K562 (cell line): ENCODE measurements around the gene KLK7. TPM values are rescaled to one million over a fixed set of nuclear protein-coding genes. Genes with fewer than 3 reads are reported as not detected.

Experiments
- ADNP ChIP-seq: fragments of 200-800 bp; sonication (Bioruptor generic); IDR thresholded peaks from 2 replicates; pipeline ENCODE4 v1.6.1; 2016; ENCODE audit warnings: missing genetic modification characterization, missing compliant biosample characterization
- JUN ChIP-seq, 2 experiments: sonication (generic) in 1 of 2; formaldehyde crosslinking in 1 of 2; IDR thresholded peaks; 2 replicates each; pipeline versions ENCODE4 v1.6.1 to v1.8.0; 2012 to 2022; ENCODE audit warnings: borderline replicate concordance in 2 of 2, mild to moderate bottlenecking in 2 of 2, improper control_type of control experiment in 1 of 2, low read depth in 1 of 2, low read length in 1 of 2, missing genetic modification reagents in 1 of 2
- JUND ChIP-seq, 2 experiments: IDR thresholded peaks; 2 replicates in 1 of 2; 3 replicates in 1 of 2; pipeline ENCODE4 v1.6.1; 2011; ENCODE audit warnings: borderline replicate concordance in 2 of 2, low read depth in 2 of 2, low read length in 2 of 2, improper control_type of control experiment in 1 of 2, missing biosample characterization in 1 of 2, missing genetic modification characterization in 1 of 2, missing genetic modification reagents in 1 of 2
- MAFG ChIP-seq: fragments of 450-650 bp; conservative IDR thresholded peaks from 2 replicates; pipeline ENCODE4 v1.6.1; 2016; ENCODE audit warnings: missing genetic modification characterization, missing compliant biosample characterization
- NFIC ChIP-seq: fragments of 450-650 bp; IDR thresholded peaks from 2 replicates; pipeline ENCODE4 v1.6.1; 2017; ENCODE audit warnings: mild to moderate bottlenecking, inconsistent platforms
- TOE1 ChIP-seq, 2 experiments: fragments of 450-650 bp in 1 of 2; sonication (generic) in 1 of 2; formaldehyde crosslinking in 1 of 2; IDR thresholded peaks; 2 replicates each; pipeline versions ENCODE4 v1.7.1 to v1.8.0; 2016 to 2022; ENCODE audit warnings: borderline replicate concordance in 2 of 2, mild to moderate bottlenecking in 2 of 2, antibody characterized with exemption in 1 of 2, inconsistent platforms in 1 of 2, low read depth in 1 of 2, missing genetic modification reagents in 1 of 2, moderate library complexity in 1 of 2
- XRCC5 ChIP-seq: fragments of 200-400 bp; formaldehyde crosslinking; IDR thresholded peaks from 2 replicates; pipeline ENCODE4 v1.6.1; 2017; ENCODE audit warnings: low read depth, mild to moderate bottlenecking, low read length
- ZNF184 ChIP-seq: sonication (generic); formaldehyde crosslinking; IDR thresholded peaks from 2 replicates; pipeline ENCODE4 v1.5.0; 2020; ENCODE audit warnings: missing genetic modification reagents
- ZNF277 ChIP-seq: fragments of 250-450 bp; sonication (Bioruptor Pico); IDR thresholded peaks from 2 replicates; pipeline ENCODE4 v1.8.0; 2022; ENCODE audit warnings: inconsistent platforms, mild to moderate bottlenecking, moderate library complexity, borderline replicate concordance
- ZNF354B ChIP-seq: fragments of 250-450 bp; sonication (Bioruptor Pico); IDR thresholded peaks from 2 replicates; pipeline ENCODE4 v1.4.0; 2020
- ZNF445 ChIP-seq: fragments of 250-450 bp; sonication (Bioruptor Pico); IDR thresholded peaks from 2 replicates; pipeline ENCODE4 v1.4.0; 2020; ENCODE audit warnings: low read depth, mild to moderate bottlenecking, moderate library complexity
- polyA plus RNA-seq, 8 experiments: library from polyadenylated mRNA; depleted of rRNA in 4 of 8; stranded (reverse) in 5 of 8; unstranded in 3 of 8; fragments of >200 nt; fragmentation: Nextera tagmentation in 2 of 8; fragmentation: Illumina TruSeq in 1 of 8; extraction: Ambion mirVana in 2 of 8; extraction: Trizol in 1 of 8; gene quantifications; 2 replicates each; pipeline versions ENCODE4 v1.2.1 to v1.2.3, GENCODE V29; 2011 to 2014; ENCODE audit warnings: inconsistent platforms in 1 of 8, missing spikeins in 1 of 8
- total RNA-seq, 7 experiments: library from RNA; depleted of rRNA in 6 of 7; stranded (reverse); fragments of >200 nt in 6 of 7; fragmentation: Illumina TruSeq in 2 of 7; extraction: Trizol in 2 of 7; gene quantifications; 2 replicates each; pipeline versions ENCODE4 v1.2.1 to v1.2.3, GENCODE V29; 2011 to 2021; ENCODE audit warnings: low replicate concordance in 1 of 7
- TF ChIP-seq, protein P1 (sequence below): fragments of 450-650 bp; formaldehyde crosslinking; IDR thresholded peaks from 2 replicates; pipeline ENCODE4 v1.4.0; 2022; ENCODE audit warnings: missing genetic modification characterization
- TF ChIP-seq, protein P2 (sequence below): fragments of 450-650 bp; IDR thresholded peaks from 2 replicates; pipeline ENCODE4 v1.6.1; 2016
- TF ChIP-seq, protein P3 (sequence below): fragments of 450-650 bp; IDR thresholded peaks from 2 replicates; pipeline ENCODE4 v1.6.1; 2018; ENCODE audit not compliant: partially characterized antibody
- TF ChIP-seq, protein P4 (sequence below): fragments of 250-450 bp; sonication (Bioruptor Pico); IDR thresholded peaks from 2 replicates; pipeline ENCODE4 v1.5.0; 2022; ENCODE audit warnings: mild to moderate bottlenecking

KLK7 gene
- total and polyA plus RNA-seq, 9 of the 15 experiments (the other 6 are each of a cell fraction or from before 2014, with no cell fraction given): 0.03 TPM; not detected in 8

DNA sequence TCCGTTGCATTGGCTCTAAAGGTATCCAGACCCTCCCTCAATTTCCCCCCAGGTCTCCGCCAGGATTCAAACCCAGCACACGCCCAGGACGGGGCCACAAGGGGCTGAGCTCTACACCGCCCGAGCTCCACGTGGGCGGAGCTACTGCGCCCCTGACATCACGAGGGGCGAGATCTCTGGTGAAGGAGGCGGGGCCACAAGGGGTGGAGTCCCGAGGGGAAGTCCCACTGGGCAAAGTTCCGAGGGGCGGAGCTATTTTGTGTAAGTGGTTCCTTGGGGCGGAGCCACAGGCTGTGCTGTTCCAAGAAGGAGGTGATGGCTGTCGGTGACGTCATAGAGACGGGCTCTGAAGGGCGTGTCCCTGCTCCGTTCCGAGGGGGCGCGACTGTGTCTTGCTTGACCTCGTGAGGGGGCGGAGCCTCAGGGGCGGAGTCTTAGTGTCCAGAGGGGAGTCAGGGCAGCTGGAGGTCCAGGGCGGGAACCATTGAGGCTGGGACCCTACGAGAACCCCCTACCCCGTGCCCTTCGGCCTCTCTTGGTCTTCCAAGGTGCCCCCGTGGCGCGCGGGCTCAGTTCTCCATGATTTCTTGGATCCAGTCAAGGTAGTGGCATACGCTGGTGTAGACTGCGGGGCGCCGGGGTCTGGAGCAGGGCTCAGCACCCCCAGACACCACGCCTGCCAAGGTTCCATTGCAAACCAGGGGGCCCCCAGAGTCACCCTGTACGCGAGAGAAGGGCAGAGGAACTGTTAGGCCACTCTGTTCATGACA lies 19.0 kb upstream of the KLK7 start (continued):
- TF ChIP-seq XRCC5: peak; percentile 51; the same call in 1 of the 2 replicates
- TF ChIP-seq ZNF445 (CRISPR knock-in tag): no peak
- TF ChIP-seq, protein P1, sequence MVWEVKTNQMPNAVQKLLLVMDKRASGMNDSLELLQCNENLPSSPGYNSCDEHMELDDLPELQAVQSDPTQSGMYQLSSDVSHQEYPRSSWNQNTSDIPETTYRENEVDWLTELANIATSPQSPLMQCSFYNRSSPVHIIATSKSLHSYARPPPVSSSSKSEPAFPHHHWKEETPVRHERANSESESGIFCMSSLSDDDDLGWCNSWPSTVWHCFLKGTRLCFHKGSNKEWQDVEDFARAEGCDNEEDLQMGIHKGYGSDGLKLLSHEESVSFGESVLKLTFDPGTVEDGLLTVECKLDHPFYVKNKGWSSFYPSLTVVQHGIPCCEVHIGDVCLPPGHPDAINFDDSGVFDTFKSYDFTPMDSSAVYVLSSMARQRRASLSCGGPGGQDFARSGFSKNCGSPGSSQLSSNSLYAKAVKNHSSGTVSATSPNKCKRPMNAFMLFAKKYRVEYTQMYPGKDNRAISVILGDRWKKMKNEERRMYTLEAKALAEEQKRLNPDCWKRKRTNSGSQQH (CRISPR knock-in tag): no peak
- TF ChIP-seq, protein P2, sequence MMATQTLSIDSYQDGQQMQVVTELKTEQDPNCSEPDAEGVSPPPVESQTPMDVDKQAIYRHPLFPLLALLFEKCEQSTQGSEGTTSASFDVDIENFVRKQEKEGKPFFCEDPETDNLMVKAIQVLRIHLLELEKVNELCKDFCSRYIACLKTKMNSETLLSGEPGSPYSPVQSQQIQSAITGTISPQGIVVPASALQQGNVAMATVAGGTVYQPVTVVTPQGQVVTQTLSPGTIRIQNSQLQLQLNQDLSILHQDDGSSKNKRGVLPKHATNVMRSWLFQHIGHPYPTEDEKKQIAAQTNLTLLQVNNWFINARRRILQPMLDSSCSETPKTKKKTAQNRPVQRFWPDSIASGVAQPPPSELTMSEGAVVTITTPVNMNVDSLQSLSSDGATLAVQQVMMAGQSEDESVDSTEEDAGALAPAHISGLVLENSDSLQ: peak; percentile 89
- TF ChIP-seq JUN (IDR thresholded peaks at IDR 0.05; ENCODE audit: borderline replicate concordance, low read depth, low read length): peak; percentile 96
- no peak for TF ChIP-seq JUN (CRISPR knock-in tag; IDR thresholded peaks at IDR 0.05; ENCODE audit: borderline replicate concordance)
- no peak for TF ChIP-seq MAFG (tag)
- peak; percentile 97 for TF ChIP-seq JUND (IDR thresholded peaks at IDR 0.05; ENCODE audit: borderline replicate concordance, low read depth, low read length)
- TF ChIP-seq JUND (tag; IDR thresholded peaks at IDR 0.05; ENCODE audit: borderline replicate concordance, low read depth, low read length): peak; percentile 95; the same call in 2 of the 3 replicates
- TF ChIP-seq ZNF354B (CRISPR knock-in tag): no peak
- TF ChIP-seq, protein P3, sequence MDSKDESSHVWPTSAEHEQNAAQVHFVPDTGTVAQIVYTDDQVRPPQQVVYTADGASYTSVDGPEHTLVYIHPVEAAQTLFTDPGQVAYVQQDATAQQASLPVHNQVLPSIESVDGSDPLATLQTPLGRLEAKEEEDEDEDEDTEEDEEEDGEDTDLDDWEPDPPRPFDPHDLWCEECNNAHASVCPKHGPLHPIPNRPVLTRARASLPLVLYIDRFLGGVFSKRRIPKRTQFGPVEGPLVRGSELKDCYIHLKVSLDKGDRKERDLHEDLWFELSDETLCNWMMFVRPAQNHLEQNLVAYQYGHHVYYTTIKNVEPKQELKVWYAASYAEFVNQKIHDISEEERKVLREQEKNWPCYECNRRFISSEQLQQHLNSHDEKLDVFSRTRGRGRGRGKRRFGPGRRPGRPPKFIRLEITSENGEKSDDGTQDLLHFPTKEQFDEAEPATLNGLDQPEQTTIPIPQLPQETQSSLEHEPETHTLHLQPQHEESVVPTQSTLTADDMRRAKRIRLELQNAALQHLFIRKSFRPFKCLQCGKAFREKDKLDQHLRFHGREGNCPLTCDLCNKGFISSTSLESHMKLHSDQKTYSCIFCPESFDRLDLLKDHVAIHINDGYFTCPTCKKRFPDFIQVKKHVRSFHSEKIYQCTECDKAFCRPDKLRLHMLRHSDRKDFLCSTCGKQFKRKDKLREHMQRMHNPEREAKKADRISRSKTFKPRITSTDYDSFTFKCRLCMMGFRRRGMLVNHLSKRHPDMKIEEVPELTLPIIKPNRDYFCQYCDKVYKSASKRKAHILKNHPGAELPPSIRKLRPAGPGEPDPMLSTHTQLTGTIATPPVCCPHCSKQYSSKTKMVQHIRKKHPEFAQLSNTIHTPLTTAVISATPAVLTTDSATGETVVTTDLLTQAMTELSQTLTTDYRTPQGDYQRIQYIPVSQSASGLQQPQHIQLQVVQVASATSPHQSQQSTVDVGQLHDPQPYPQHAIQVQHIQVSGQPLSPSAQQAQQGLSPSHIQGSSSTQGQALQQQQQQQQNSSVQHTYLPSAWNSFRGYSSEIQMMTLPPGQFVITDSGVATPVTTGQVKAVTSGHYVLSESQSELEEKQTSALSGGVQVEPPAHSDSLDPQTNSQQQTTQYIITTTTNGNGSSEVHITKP: peak; percentile 4
- no peak for TF ChIP-seq ZNF277 (CRISPR knock-in tag)
- no peak for TF ChIP-seq ADNP (tag)
- no peak for TF ChIP-seq ZNF184 (CRISPR knock-in tag)
- TF ChIP-seq, protein P4, sequence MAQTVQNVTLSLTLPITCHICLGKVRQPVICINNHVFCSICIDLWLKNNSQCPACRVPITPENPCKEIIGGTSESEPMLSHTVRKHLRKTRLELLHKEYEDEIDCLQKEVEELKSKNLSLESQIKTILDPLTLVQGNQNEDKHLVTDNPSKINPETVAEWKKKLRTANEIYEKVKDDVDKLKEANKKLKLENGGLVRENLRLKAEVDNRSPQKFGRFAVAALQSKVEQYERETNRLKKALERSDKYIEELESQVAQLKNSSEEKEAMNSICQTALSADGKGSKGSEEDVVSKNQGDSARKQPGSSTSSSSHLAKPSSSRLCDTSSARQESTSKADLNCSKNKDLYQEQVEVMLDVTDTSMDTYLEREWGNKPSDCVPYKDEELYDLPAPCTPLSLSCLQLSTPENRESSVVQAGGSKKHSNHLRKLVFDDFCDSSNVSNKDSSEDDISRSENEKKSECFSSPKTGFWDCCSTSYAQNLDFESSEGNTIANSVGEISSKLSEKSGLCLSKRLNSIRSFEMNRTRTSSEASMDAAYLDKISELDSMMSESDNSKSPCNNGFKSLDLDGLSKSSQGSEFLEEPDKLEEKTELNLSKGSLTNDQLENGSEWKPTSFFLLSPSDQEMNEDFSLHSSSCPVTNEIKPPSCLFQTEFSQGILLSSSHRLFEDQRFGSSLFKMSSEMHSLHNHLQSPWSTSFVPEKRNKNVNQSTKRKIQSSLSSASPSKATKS (CRISPR knock-in tag): no peak
- TF ChIP-seq NFIC: peak; percentile 38; the same call in 1 of the 2 replicates
- peak; percentile 63; the same call in 1 of the 2 replicates for TF ChIP-seq TOE1 (IDR thresholded peaks at IDR 0.05; ENCODE audit: borderline replicate concordance)
- no peak for TF ChIP-seq TOE1 (CRISPR knock-in tag; IDR thresholded peaks at IDR 0.05; ENCODE audit: borderline replicate concordance, low read depth)
